ENCODE data around the gene CABLES1. TPM values are rescaled to one million over a fixed set of nuclear protein-coding genes. Genes with fewer than 3 reads are reported as not detected.

Gene CABLES1
- total RNA-seq, 1 donor from 2014 or later: 3.1 TPM

DNA sequence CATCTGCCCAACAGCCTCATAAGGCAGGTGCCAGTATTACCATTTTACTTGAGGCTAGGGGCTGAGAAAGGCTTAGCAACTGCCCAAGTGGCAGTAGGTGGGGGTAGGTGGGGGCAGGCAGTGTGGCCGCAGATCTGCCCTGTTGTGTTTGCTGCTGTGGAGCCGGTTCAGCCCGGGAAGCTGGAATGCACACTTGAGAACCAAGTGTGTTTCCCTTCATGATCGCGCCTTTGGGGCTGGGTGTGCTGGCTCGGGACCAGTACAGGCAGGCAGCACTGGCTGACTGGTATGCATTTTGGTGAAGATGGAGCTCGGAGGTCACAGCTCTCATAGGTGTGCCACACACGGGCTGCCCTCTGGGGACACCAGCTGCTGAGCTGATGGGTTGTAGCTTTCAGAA is 85.1 kb downstream of the CABLES1 start:
- DNase-seq: no peak
- H3K27ac Mint-ChIP-seq (ENCODE audit: unreplicated experiment): no peak overlapping the region
- H3K36me3 Mint-ChIP-seq (ENCODE audit: unreplicated experiment): no peaks in the 10 kb centered on the region
- H3K27me3 Mint-ChIP-seq (ENCODE audit: unreplicated experiment): peaks cover 6% of the 10 kb centered on the region
- no peak overlapping the region for H3K4me3 Mint-ChIP-seq (ENCODE audit: unreplicated experiment)
- peaks cover 2% of the 10 kb centered on the region for H3K4me1 Mint-ChIP-seq (ENCODE audit: low read depth, unreplicated experiment)
- peaks cover 2% of the 10 kb centered on the region for H3K9me3 Mint-ChIP-seq (ENCODE audit: unreplicated experiment)
- TF ChIP-seq, protein P1, sequence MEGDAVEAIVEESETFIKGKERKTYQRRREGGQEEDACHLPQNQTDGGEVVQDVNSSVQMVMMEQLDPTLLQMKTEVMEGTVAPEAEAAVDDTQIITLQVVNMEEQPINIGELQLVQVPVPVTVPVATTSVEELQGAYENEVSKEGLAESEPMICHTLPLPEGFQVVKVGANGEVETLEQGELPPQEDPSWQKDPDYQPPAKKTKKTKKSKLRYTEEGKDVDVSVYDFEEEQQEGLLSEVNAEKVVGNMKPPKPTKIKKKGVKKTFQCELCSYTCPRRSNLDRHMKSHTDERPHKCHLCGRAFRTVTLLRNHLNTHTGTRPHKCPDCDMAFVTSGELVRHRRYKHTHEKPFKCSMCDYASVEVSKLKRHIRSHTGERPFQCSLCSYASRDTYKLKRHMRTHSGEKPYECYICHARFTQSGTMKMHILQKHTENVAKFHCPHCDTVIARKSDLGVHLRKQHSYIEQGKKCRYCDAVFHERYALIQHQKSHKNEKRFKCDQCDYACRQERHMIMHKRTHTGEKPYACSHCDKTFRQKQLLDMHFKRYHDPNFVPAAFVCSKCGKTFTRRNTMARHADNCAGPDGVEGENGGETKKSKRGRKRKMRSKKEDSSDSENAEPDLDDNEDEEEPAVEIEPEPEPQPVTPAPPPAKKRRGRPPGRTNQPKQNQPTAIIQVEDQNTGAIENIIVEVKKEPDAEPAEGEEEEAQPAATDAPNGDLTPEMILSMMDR (IDR thresholded peaks at IDR 0.05; ENCODE audit: partially characterized antibody, unreplicated experiment): no peak

DNA sequence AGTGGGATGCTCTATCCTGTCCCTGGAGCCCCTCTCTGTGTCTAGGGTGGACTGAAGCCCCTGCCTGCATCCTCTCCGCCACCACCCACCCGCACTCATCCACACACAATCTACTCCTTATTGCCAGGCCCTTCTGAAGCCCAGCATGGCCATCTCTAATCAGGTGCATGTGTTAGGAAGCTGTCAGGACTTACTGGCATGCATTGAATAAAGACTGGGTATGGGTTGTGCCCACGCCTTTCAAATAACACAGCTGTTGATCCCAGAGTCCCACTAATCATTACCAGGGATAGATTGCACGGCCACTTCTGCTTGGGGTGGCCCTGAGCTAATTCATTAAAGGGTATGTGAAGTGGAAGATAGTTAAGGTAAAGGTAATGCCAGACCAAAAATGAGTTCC is 88.4 kb downstream of the CABLES1 start:
- Mint-ChIP-seq H3K27me3 (ENCODE audit: unreplicated experiment) (peaks cover 4% of the 10 kb centered on the region), H3K9me3 (ENCODE audit: unreplicated experiment) (peaks cover 3% of the 10 kb centered on the region), H3K4me1 (ENCODE audit: low read depth, unreplicated experiment) (peaks cover 5% of the 10 kb centered on the region), H3K27ac (ENCODE audit: unreplicated experiment) (no peak overlapping the region), H3K36me3 (ENCODE audit: unreplicated experiment) (no peaks in the 10 kb centered on the region), H3K4me3 (ENCODE audit: unreplicated experiment) (no peak overlapping the region)
- TF ChIP-seq, protein P1 (IDR thresholded peaks at IDR 0.05; ENCODE audit: partially characterized antibody, unreplicated experiment): no peak
- DNase-seq: no peak

DNA sequence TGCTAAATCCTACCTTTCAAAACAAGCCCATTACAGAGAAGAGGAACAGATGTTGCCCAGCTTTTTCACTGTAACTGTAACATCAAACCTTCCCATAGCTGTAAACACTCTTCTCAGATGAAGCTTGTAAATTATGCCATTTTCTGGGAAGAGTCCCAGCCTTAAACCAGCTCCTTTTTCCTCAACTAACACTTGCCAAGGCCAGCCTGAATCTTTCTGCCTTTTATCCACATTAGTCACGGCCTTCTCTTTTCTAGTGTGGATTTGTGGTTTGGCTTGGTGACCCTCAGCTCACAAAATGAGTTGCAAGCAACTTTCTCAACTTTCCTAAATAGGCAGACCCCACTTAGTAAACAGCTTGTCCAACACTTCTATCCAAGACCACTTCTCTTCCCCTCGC is 90.2 kb downstream of the CABLES1 start:
- Mint-ChIP-seq H3K4me3 (ENCODE audit: unreplicated experiment) (no peak overlapping the region), H3K36me3 (ENCODE audit: unreplicated experiment) (no peaks in the 10 kb centered on the region), H3K4me1 (ENCODE audit: low read depth, unreplicated experiment) (peaks cover 5% of the 10 kb centered on the region), H3K27me3 (ENCODE audit: unreplicated experiment) (peaks cover 4% of the 10 kb centered on the region), H3K27ac (ENCODE audit: unreplicated experiment) (no peak overlapping the region), H3K9me3 (ENCODE audit: unreplicated experiment) (peaks cover 3% of the 10 kb centered on the region)
- no peak for DNase-seq
- TF ChIP-seq, protein P1 (IDR thresholded peaks at IDR 0.05; ENCODE audit: partially characterized antibody, unreplicated experiment): no peak

DNA sequence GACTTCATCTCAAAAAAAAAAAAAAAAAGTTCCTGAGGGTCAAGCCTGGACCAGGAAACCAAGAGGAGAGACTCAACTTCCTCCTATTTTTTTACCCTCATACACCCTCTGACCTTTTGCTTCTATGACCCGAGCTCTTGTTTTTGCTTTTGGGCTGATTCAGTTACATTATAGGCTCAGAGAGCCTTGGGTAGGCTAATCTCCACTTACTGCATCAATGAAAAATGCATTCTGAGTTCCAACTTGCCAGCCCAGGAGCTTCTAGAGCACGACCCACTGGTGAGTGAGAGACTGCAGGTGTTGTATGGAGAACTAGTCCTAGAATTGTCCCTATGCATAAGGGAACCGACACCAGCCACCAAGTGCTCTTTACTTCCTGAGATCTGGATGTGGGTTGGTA is 91.1 kb downstream of the CABLES1 start:
- no peak overlapping the region for H3K4me3 Mint-ChIP-seq (ENCODE audit: unreplicated experiment)
- H3K27ac Mint-ChIP-seq (ENCODE audit: unreplicated experiment): no peak overlapping the region
- TF ChIP-seq, protein P1 (IDR thresholded peaks at IDR 0.05; ENCODE audit: partially characterized antibody, unreplicated experiment): no peak
- peaks cover 3% of the 10 kb centered on the region for H3K9me3 Mint-ChIP-seq (ENCODE audit: unreplicated experiment)
- H3K4me1 Mint-ChIP-seq (ENCODE audit: low read depth, unreplicated experiment): peaks cover 3% of the 10 kb centered on the region
- no peak for DNase-seq
- H3K27me3 Mint-ChIP-seq (ENCODE audit: unreplicated experiment): peaks cover 3% of the 10 kb centered on the region
- H3K36me3 Mint-ChIP-seq (ENCODE audit: unreplicated experiment): no peaks in the 10 kb centered on the region

DNA sequence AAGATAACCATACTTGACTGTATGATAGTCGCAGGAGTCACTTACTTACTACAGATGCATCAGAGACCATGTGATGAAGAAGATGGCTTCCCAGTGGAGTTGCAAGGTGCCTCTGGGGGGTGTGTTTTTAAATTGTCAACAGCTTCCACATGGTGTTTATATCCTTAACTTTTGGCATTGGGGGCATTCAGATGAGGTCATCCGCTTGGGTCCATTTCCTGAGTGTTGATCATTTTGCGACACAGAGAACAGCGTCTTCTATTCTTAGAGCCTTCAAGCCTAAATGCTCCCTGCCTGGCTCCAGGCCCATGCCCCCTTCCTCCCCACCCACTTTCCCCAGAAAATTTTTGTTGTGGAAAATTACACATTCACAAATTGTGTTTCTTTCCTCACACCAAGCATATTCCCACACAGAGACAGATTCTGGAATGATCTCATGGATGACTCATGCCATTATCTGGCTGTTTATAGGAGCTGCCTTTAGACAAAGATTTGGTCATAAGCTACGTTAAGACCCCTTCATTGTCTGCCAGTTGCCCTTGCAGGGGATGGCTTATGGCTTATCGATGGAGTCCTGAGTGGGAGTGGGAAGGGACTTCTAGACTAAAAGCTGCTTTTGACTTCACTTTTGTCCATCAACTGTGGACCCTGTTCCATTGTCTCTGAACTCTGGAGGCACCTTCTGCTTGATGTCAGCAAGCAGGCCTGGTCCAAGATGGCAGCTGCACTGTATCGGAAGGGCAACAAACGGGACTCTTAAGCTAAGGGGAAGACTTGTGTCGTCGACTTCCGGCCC is 91.8 kb downstream of the CABLES1 start:
- H3K4me1 Mint-ChIP-seq (ENCODE audit: low read depth, unreplicated experiment): peaks cover 7% of the 10 kb centered on the region
- TF ChIP-seq, protein P1 (IDR thresholded peaks at IDR 0.05; ENCODE audit: partially characterized antibody, unreplicated experiment): no peak
- peaks cover 3% of the 10 kb centered on the region for H3K9me3 Mint-ChIP-seq (ENCODE audit: unreplicated experiment)
- H3K27me3 Mint-ChIP-seq (ENCODE audit: unreplicated experiment): peaks cover 3% of the 10 kb centered on the region
- peaks cover 4% of the 10 kb centered on the region for H3K36me3 Mint-ChIP-seq (ENCODE audit: unreplicated experiment)
- DNase-seq: no peak
- H3K4me3 Mint-ChIP-seq (ENCODE audit: unreplicated experiment): no peak overlapping the region
- no peak overlapping the region for H3K27ac Mint-ChIP-seq (ENCODE audit: unreplicated experiment)

Measured in glutamatergic neuron (in vitro differentiated cells).